DMS114 treated with DMSO at 0.1 percent for 48 hours (cell line): ENCODE results near the gene CRYGS.
"Not testable (repeated sequence)": the region's sequence is repeated elsewhere in the genome, so short reads cannot be mapped to it uniquely, and the experiment has no call there.

Experiments used
- DNase-seq: peaks from one replicate; lab custom pipeline; 2025; ENCODE audit not compliant: unreplicated experiment; lab: John Stamatoyannopoulos, UW

The CRYGS gene

DNA sequence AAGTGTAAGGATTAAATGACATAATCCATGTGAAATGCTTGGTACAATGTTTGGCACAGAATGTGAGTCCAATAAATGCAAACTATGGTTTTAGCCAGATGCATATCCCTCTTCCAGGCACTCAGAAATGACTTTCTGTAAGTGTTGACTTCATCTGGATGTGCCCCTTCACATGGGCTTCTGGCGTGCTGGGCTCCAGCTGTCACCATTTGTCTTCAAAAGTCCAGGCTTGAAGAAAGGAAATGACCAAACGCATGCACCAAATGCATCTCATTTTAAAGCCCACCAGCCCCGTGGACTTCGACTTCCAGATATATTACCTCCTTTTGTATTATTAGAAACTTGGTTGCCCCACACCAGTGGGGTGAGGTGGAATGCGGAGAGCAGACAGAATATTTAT, 23.7 kb downstream of the CRYGS start:
- no peak for DNase-seq

GRCh38 chr3:186519021-186519658, 25.0 kb downstream of the CRYGS start:
- no peak for DNase-seq

DNA sequence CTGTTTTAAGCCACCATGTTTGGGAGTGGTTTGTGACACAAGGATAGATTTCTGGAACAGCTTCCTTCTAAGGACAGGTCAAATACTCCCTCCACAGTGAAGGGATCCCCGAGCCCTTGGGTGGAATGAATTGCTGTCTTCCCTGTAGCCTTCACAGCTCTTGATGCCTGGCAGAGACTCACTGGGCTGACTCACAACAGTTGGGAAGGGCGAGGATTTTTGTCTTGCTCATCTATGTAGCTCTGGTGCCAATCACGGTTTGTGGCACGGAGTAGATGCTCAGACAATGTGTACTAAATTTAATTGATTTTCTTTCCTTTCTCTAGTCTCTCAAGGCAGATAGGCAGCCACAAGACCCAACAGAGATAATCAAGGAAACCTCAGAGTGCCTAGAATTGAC, 27.0 kb downstream of the CRYGS start:
- DNase-seq = no peak

DNA sequence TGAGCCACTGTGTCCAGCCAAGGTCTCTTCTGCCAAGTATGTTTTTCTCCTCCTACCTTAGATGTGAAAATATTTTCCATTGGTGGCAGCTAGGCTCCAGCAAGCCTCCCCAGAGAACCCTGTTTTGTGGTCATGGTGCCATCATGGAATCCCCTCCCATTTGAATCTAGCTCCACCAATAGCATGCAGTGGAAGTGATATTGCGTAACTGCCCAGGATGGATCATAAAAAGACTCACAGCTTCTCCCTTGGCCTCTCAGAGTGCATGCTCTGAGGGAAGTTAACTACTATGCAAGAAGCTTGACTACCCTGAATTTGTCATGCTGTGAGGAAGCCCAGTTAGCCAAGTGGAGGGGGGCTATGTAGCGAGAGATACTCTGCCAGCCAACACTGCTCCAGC, 27.5 kb downstream of the CRYGS start:
- DNase-seq = no peak

DNA sequence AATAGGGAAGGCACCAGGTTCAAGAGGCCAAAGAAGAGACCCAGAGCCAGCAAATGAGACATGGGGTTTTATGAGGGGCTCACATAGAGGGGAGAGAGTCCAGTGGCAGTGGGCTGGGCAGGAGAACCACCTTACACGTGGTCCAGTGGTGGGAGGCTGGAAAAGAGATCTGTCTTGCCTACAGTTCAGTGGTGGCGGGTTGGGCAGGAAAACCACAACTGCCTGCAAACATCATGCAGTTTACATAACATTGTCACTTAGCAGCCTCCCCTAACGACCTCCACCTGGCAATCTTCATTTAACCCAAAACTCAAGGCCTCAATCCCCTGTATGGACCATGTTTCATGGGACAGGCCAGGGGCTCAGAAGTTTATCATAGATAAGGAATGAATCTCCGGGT, 29.1 kb downstream of the CRYGS start:
- no peak for DNase-seq

DNA sequence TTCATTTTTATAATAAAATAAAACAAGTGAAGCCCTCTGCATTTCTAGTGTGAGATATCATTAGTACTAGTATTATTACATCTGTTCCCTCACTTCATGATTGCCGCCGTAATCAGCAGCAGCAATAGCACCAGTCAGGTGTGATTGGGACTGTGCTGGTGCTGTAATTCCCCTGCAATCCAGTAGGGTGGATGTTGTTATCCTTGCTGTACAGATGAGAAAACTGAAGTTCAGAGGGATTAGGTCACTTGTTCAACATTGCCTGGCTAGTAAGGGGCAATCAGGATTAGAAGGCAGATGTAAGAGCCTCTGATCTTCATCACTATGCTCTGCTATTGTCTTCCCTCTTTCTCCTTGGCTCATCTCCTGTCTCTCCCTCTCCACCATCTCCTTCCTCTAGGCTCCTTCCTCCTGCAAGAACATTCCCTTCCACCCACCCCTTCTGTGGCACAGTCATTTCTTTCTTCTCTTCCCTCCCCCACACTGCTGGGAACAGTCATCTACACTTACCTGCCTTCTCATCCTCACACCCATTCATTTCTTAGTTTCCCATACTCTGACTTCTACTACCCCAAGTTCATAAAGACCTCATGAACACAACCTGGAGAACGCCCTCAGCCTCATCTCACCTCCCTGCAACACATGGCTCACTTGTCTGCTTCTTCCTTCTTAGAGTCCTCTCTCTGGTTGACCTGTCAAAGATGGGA, 29.7 kb downstream of the CRYGS start:
- no peak for DNase-seq

DNA sequence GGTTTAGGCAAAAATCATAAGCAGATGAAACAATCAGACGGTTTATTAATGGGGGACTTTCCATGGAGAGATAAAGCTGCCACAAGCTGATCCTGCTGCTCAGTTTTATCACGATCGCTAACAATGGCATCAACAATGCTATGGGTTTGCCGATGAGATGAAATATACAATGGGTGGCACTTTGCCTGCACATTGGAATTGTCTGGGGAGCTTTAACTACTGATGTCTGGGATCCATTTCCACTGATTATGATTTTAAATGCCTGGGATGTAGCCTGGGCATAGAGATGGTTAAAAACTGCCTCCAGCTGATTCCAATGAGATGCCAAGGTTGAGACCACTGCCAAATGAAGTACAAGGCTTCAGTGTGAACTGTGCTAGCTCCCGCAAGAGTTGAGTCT, 30.8 kb downstream of the CRYGS start:
- DNase-seq = no peak

DNA sequence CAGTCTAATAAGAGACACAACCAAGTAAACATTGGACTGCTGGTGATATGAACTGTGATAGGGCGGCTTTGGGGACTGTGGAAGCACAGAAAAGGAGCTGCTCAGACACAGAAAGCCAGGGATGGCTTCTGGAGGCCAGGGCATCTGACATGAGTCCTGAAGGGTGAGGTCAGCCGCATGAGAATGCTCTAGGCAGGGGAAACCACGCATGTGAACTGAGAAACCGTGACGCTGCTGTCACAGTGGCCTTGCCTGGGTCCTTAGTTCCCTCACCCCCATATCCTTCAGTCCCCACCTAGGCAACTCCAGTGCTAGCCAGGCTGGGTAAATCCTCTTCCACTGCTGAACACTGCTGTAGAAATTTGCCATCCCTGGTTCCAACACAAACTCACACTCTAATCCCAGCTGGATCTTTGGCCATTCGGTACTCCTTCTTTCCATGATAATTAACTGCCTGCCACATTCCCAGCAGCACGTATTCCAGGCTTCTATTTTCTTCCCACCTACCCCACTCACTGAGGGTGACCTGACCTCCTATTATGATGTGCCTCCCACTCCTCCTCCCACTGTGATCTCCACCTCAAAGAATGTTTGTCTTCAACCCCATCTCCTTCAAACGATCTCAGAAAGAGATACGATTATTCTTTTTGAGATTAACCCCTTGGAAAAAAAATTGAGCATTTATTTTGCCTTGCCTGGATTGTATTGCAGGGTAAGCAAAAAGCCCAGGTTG, 31.4 kb downstream of the CRYGS start:
- DNase-seq = no peak

GRCh38 chr3:186511702-186512101, 32.5 kb downstream of the CRYGS start:
- no peak for DNase-seq

- no peak for DNase-seq
These were observed 32.9 kb downstream of the CRYGS start for GRCh38 chr3:186511245-186511644.

GRCh38 chr3:186510374-186511079, 33.7 kb downstream of the CRYGS start:
- no peak for DNase-seq

DNA sequence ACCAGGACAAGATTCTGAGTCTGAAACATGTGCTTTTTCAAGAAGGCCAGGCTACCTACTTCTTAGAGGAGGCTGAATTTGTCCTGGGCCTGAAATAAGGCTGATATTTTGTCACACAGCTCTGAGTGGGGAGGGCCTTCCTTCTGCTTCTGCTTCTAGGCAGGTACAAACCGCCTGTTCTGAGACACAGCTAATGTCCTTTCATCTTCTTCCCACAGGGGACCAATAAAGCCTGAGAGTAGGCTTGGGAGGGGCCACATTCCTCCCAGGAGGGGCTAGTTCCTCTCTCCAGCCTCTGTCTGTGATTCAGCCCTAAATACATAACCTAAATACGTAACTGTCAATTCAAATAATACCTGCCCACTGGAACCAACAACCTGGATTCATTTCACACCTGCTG, 34.8 kb downstream of the CRYGS start:
- DNase-seq = no peak

DNA sequence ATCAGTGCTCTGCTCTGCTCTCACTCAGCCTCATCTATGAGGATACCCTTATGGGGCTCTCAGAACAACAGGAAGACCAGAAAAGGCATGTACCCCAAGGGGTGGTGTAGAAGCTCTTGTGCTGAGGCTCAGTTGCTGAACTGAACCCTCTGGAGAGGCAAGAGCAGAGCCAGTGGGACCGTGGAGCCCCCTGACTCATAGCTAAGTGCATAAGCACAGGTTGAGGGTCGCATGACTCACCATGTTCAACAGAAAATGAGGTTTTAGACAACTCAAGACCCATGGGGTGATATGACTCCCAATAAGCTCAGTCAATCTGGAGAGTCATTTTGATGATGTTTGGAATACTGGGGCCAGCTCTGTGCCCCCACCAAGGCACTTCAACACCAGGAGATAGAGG, 37.3 kb downstream of the CRYGS start:
- DNase-seq = no peak

GRCh38 chr3:186506191-186506739, 37.9 kb downstream of the CRYGS start:
- no peak for DNase-seq

DNA sequence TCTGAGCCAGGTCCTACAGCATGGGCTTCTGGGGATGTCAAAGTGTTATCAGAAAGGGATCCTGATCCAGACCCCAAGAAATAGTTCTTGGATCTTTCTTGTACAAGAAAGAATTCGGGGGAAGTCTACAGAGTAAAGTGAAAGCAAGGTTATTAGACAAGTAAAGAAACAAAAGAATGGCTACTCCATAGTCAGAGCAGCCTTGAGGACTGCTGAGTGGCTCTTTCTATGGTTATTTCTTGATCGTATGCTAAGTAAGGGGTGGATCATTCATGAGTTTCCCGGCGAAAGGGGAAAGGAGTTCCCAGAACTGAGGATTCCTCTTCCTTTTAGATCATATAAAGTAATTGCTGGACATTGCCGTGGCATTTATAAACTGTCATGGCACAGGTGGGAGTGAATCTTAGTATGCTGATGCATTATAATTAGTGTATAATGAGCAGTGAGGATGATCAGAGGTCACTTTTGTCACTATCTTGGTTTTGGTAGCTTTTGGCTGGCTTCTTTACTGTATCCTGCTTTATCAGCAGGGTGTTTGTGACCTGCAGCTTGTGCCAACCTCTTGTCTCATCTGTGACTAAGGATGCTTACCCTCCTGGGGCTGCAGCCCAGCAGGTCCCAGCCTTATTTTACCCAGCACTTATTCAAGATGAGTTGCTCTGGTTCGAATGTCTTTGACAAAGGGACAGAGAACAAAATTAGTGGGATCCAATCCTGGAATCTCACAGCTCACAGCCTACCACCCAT, 41.0 kb downstream of the CRYGS start:
- no peak for DNase-seq

GRCh38 chr3:186502138-186502948, 41.8 kb downstream of the CRYGS start:
- DNase-seq = no peak

DNA sequence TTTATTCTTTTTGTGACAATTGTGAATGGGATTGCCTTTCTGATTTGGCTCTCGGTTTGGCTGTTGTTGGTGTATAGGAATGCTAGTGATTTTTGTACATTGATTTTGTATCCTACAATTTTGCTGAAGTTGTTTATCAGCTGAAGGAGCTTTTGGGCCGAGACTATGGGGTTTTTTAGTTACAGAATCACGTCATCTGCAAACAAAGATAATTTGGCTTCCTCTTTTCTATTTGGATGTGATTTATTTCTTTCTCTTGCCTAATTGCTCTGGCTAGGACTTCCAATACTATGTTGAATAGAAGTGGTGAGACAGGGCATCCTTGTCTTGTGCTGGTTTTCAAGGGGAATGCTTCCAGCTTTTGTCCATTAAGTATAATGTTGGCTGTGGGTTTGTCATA, 44.2 kb downstream of the CRYGS start:
- DNase-seq = not testable (repeated sequence)

GRCh38 chr3:186498022-186498421, 46.2 kb downstream of the CRYGS start:
- not testable (repeated sequence) for DNase-seq

GRCh38 chr3:186497608-186498007, 46.6 kb downstream of the CRYGS start:
- no peak for DNase-seq

DNA sequence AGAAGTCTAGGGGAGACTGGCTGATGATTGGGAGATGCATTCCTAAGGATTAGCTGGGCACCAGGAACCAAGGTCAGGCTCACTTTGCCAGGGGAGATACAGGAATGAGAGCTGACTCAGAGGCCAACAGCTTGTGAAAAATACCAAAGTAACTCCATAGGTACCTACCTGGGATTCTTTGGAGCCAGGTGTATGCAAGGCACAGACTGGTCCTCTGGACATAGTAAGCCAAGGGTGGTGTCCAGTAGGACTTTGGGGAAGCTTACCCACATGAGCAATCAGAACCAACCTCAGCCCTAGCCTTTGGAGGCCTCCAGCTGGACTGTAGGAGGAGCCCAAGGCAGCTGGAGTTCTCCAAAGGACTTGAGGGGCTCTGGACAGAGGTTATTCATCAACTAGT, 47.5 kb downstream of the CRYGS start:
- DNase-seq = no peak
